ENCODE data around the gene ZNF584. TPM values are rescaled to one million over a fixed set of nuclear protein-coding genes. Genes with fewer than 3 reads are reported as not detected.
"Not testable (repeated sequence)": the region's sequence is repeated elsewhere in the genome, so short reads cannot be mapped to it uniquely, and the experiment has no call there.

Gene ZNF584
- polyA plus RNA-seq, 3 donors = 3.1 to 10.6 (median 5.5) TPM

GRCh38 chr19:58448860-58449259 is 40.4 kb downstream of the ZNF584 start:
- WGBS, 3 donors = 71 to 74% (median 71%) methylated on average over 3 of the region's 3 CpGs
- H3K27ac ChIP-seq (ENCODE audit: low read depth, low read length) = not testable (repeated sequence)

GRCh38 chr19:58449980-58450379 is 41.5 kb downstream of the ZNF584 start:
- WGBS, 3 donors = 58 to 63% (median 60%) methylated on average over 5 of the region's 5 CpGs

GRCh38 chr19:58450856-58451357 is 42.5 kb downstream of the ZNF584 start:
- no peak overlapping the region for H3K27ac ChIP-seq (ENCODE audit: low read depth, low read length)
- 1 to 8% (median 6%) methylated on average over 11 of the region's 11 CpGs for WGBS, 3 donors

More at GRCh38 chr19:58449980-58450379, 41.5 kb downstream of the ZNF584 start:
- H3K27ac ChIP-seq (ENCODE audit: low read depth, low read length) = not testable (repeated sequence)

GRCh38 chr19:58451358-58452101 is 43.1 kb downstream of the ZNF584 start, which contains the start of gene ZNF324B:
TSS of gene ZNF324B (plus strand) at chr19:58451622. CDS start at chr19:58453702, 2,080 bp downstream.
- no peak within 1 kb of the TSS for H3K27ac ChIP-seq (ENCODE audit: low read depth, low read length)
- WGBS, 3 donors = 0 to 1% (median 0%) methylated on average over 74 to 79 of the region's 79 CpGs

- 91 to 94% (median 91%) methylated on average over 6 of the region's 6 CpGs for WGBS, 3 donors
- H3K27ac ChIP-seq (ENCODE audit: low read depth, low read length) = no peak overlapping the region
Measured at GRCh38 chr19:58453743-58454142, 45.3 kb downstream of the ZNF584 start.

GRCh38 chr19:58455306-58455705 is 46.9 kb downstream of the ZNF584 start:
- WGBS, 3 donors = 93 to 96% (median 93%) methylated on average over 19 to 20 of the region's 21 CpGs
- H3K27ac ChIP-seq (ENCODE audit: low read depth, low read length) = no peak overlapping the region

GRCh38 chr19:58456111-58456510 is 47.7 kb downstream of the ZNF584 start:
- WGBS, 3 donors = 95 to 97% (median 97%) methylated on average over 35 of the region's 35 CpGs

GRCh38 chr19:58460039-58460438 is 51.6 kb downstream of the ZNF584 start:
- 86 to 91% (median 88%) methylated on average over 2 of the region's 2 CpGs for WGBS, 3 donors

More at GRCh38 chr19:58456111-58456510, 47.7 kb downstream of the ZNF584 start:
- no peak overlapping the region for H3K27ac ChIP-seq (ENCODE audit: low read depth, low read length)

GRCh38 chr19:58466089-58466759 is 57.8 kb downstream of the ZNF584 start:
- WGBS, 3 donors = 33 to 36% (median 36%) methylated on average over 19 to 20 of the region's 20 CpGs
- no peak overlapping the region for H3K27ac ChIP-seq (ENCODE audit: low read depth, low read length)

More at GRCh38 chr19:58460039-58460438, 51.6 kb downstream of the ZNF584 start:
- no peak overlapping the region for H3K27ac ChIP-seq (ENCODE audit: low read depth, low read length)

GRCh38 chr19:58466760-58467589 is 58.5 kb downstream of the ZNF584 start, which contains the start of gene ZNF324:
TSS of gene ZNF324 (plus strand) at chr19:58467080. CDS start at chr19:58469186, 2,106 bp downstream.
- 0 to 1% (median 0%) methylated on average over 60 to 92 of the region's 92 CpGs for WGBS, 3 donors
- H3K27ac ChIP-seq (ENCODE audit: low read depth, low read length) = peak within 1 kb of the TSS; percentile 26

Other genes with a start within 250 kb of the ZNF584 start
- 10 to 100 TPM in 2 of 3 donors, 1 to 10 TPM in 1; 9.5 to 12.4 (median 11.0) TPM for gene ZNF274, start 225.6 kb upstream of the ZNF584 start, polyA plus RNA-seq
- gene ZNF544, start 179.7 kb upstream of the ZNF584 start, polyA plus RNA-seq = 10 to 100 TPM; 10.1 to 10.6 (median 10.2) TPM
- gene ZNF8, start 129.7 kb upstream of the ZNF584 start, polyA plus RNA-seq = 1 to 10 TPM in 1 of 3 donors, under 1 TPM in 2; 0.68 to 1.1 (median 0.90) TPM
- 10 to 100 TPM; 19.6 to 39.2 (median 25.0) TPM for gene ERVK3-1, start 103.3 kb upstream of the ZNF584 start, polyA plus RNA-seq
- 1 to 10 TPM in 1 of 3 donors, under 1 TPM in 2; 0.67 to 1.1 (median 0.80) TPM for gene ZSCAN22, start 81.7 kb upstream of the ZNF584 start, polyA plus RNA-seq
- 10 to 100 TPM; 12.8 to 38.3 (median 14.1) TPM for gene A1BG, start 55.2 kb upstream of the ZNF584 start, polyA plus RNA-seq
- 1 to 10 TPM in 1 of 3 donors, under 1 TPM in 2; 0.22 to 1.3 (median 0.51) TPM for gene ZNF497, start 45.9 kb upstream of the ZNF584 start, polyA plus RNA-seq
- gene ZNF837, start 27.6 kb upstream of the ZNF584 start, polyA plus RNA-seq = 1 to 10 TPM in 2 of 3 donors, under 1 TPM in 1; 0.56 to 1.6 (median 1.0) TPM
- gene RPS5, start 21.4 kb upstream of the ZNF584 start, polyA plus RNA-seq = 1,000 to 10,000 TPM; 1,642 to 2,053 (median 1,868) TPM
- gene RNF225, start 13.0 kb upstream of the ZNF584 start, polyA plus RNA-seq = not detected
- gene ZNF132, start 31.5 kb downstream of the ZNF584 start, polyA plus RNA-seq = 1 to 10 TPM in 1 of 3 donors, under 1 TPM in 2; 0.45 to 1.0 (median 0.89) TPM
- 1 to 10 TPM; 1.8 to 2.9 (median 2.0) TPM for gene ZNF324B, start 43.0 kb downstream of the ZNF584 start, polyA plus RNA-seq
- 1 to 10 TPM; 4.0 to 6.0 (median 4.3) TPM for gene ZNF324, start 58.4 kb downstream of the ZNF584 start, polyA plus RNA-seq
- gene ZNF446, start 67.7 kb downstream of the ZNF584 start, polyA plus RNA-seq = 1 to 10 TPM; 7.3 to 8.8 (median 7.8) TPM
- gene SLC27A5, start 103.3 kb downstream of the ZNF584 start, polyA plus RNA-seq = 10 to 100 TPM; 11.7 to 19.5 (median 12.5) TPM
- 1 to 10 TPM; 5.3 to 8.2 (median 6.6) TPM for gene ZBTB45, start 111.2 kb downstream of the ZNF584 start, polyA plus RNA-seq
- 100 to 1,000 TPM; 154 to 206 (median 156) TPM for gene TRIM28, start 135.4 kb downstream of the ZNF584 start, polyA plus RNA-seq
- 100 to 1,000 TPM in 2 of 3 donors, 10 to 100 TPM in 1; 96.8 to 196 (median 184) TPM for gene CHMP2A, start 146.5 kb downstream of the ZNF584 start, polyA plus RNA-seq
- gene UBE2M, start 150.0 kb downstream of the ZNF584 start, polyA plus RNA-seq = 10 to 100 TPM; 26.7 to 47.6 (median 46.1) TPM
- gene MZF1, start 164.7 kb downstream of the ZNF584 start, polyA plus RNA-seq = 10 to 100 TPM; 11.2 to 16.4 (median 14.7) TPM